IMR-90 (cell line): Measurements from ENCODE around the gene TWSG1. TPM values are rescaled to one million over a fixed set of nuclear protein-coding genes. Genes with fewer than 3 reads are reported as not detected.

Experiments used
- ATAC-seq: fragments of 200-7000 bp; cut with Tn5 transposase; 2 replicates; pipeline ENCODE4 v1.9.1; 2020; ENCODE audit warnings: low read depth, mild to moderate bottlenecking, moderate library complexity
- BruUV-seq: library from RNA; stranded (reverse); fragments of 400-500 nt; replicated peaks from 2 replicates; lab custom pipeline; 2021; lab: Mats Ljungman, UMichigan
- CTCF ChIA-PET: fragments of 300-600 bp; formaldehyde crosslinking; extraction: SDS; loops from one replicate; lab custom pipeline; 2021; ENCODE audit warnings: antibody characterized with exemption; lab: Yijun Ruan, JAX
- POLR2A ChIA-PET: fragments of 300-600 bp; sonication (Branson Sonifier 250); formaldehyde crosslinking; loops from one replicate; lab custom pipeline; 2022; ENCODE audit warnings: antibody characterized with exemption; ENCODE audit not compliant: unreplicated experiment; lab: Charles Lee
- DNase-seq: peaks from one replicate; pipeline ENCODE4 v3.0.0; 2013
- H2AFZ ChIP-seq: replicated peaks from 2 replicates; pipeline ENCODE3; 2013; ENCODE audit warnings: low read length, mild to moderate bottlenecking; ENCODE audit not compliant: poor library complexity
- H2AK5ac ChIP-seq: 2 replicates; pipeline ENCODE4 v1.6.1; 2013; ENCODE audit warnings: low read depth, low read length, inconsistent platforms
- H2AK9ac ChIP-seq: replicated peaks from 2 replicates; pipeline ENCODE3; 2013; ENCODE audit warnings: mild to moderate bottlenecking, low read depth, low read length, moderate library complexity; ENCODE audit not compliant: poor library complexity
- H2BK120ac ChIP-seq: 2 replicates; pipeline ENCODE4 v1.6.1; 2013; ENCODE audit warnings: low read depth, low read length, inconsistent platforms
- H2BK15ac ChIP-seq: 3 replicates; pipeline ENCODE4 v1.6.1; 2013; ENCODE audit warnings: low read depth, low read length, inconsistent platforms
- H2BK20ac ChIP-seq: 2 replicates; pipeline ENCODE4 v1.6.1; 2013; ENCODE audit warnings: low read depth, mild to moderate bottlenecking, inconsistent platforms, low read length, moderate library complexity
- H2BK5ac ChIP-seq: 2 replicates; pipeline ENCODE4 v1.6.1; 2013; ENCODE audit warnings: mild to moderate bottlenecking, low read depth, low read length, inconsistent platforms; ENCODE audit not compliant: poor library complexity, severe bottlenecking
- H3K14ac ChIP-seq: replicated peaks from 2 replicates; pipeline ENCODE4 v1.6.1; 2013; ENCODE audit warnings: low read depth, low read length, inconsistent platforms
- H3K18ac ChIP-seq: 2 replicates; pipeline ENCODE4 v1.6.1; 2013; ENCODE audit warnings: low read depth, low read length, control low read depth
- H3K23ac ChIP-seq: 2 replicates; pipeline ENCODE4 v1.6.1; 2013; ENCODE audit warnings: low read depth, low read length, inconsistent platforms
- H3K27ac ChIP-seq: 2 replicates; pipeline ENCODE4 v1.5.1; 2013; ENCODE audit warnings: mild to moderate bottlenecking, control low read depth, low read length; ENCODE audit not compliant: insufficient read depth
- H3K27me3 ChIP-seq: 2 replicates; pipeline ENCODE4 v1.6.1; 2013; ENCODE audit warnings: low read length; ENCODE audit not compliant: control insufficient read depth, insufficient read depth
- H3K36me3 ChIP-seq: 2 replicates; pipeline ENCODE4 v1.6.1; 2013; ENCODE audit warnings: low read length, mixed read lengths; ENCODE audit not compliant: control insufficient read depth, insufficient read depth
- H3K4ac ChIP-seq: 2 replicates; pipeline ENCODE4 v1.6.1; 2013; ENCODE audit warnings: low read depth, low read length, inconsistent platforms
- H3K4me1 ChIP-seq: 2 replicates; pipeline ENCODE4 v1.6.1; 2013; ENCODE audit warnings: low read length, mixed read lengths; ENCODE audit not compliant: control insufficient read depth, insufficient read depth
- H3K4me2 ChIP-seq: 2 replicates; pipeline ENCODE4 v1.6.1; 2013; ENCODE audit warnings: low read depth, mild to moderate bottlenecking, control low read depth, low read length, moderate library complexity
- H3K4me3 ChIP-seq: 2 replicates; pipeline ENCODE4 v1.5.1; 2013; ENCODE audit warnings: low read depth, mild to moderate bottlenecking, control low read depth, low read length, moderate library complexity; ENCODE audit not compliant: insufficient read depth
- H3K56ac ChIP-seq: 2 replicates; pipeline ENCODE4 v1.6.1; 2013; ENCODE audit warnings: low read length, inconsistent platforms; ENCODE audit not compliant: insufficient read depth; ENCODE audit errors: extremely low read depth
- H3K79me1 ChIP-seq, 2 experiments: 2 replicates each; pipeline ENCODE4 v1.6.1; 2013; ENCODE audit warnings: low read length in 2 of 2, inconsistent platforms in 1 of 2, low read depth in 1 of 2
- H3K9ac ChIP-seq: 2 replicates; pipeline ENCODE4 v1.6.1; 2013; ENCODE audit warnings: low read depth, low read length, control low read depth
- H3K9me1 ChIP-seq: 2 replicates; pipeline ENCODE4 v1.6.1; 2013; ENCODE audit warnings: low read length, inconsistent platforms; ENCODE audit not compliant: insufficient read depth
- H3K9me3 ChIP-seq: 2 replicates; pipeline ENCODE4 v1.6.1; 2013; ENCODE audit warnings: low read length; ENCODE audit not compliant: control insufficient read depth, insufficient read depth
- H4K20me1 ChIP-seq: 2 replicates; pipeline ENCODE4 v1.6.1; 2013; ENCODE audit warnings: low read length, inconsistent platforms; ENCODE audit not compliant: insufficient read depth
- H4K5ac ChIP-seq: 2 replicates; pipeline ENCODE4 v1.6.1; 2013; ENCODE audit warnings: mild to moderate bottlenecking, low read depth, low read length, control low read depth
- H4K8ac ChIP-seq, 2 experiments: 2 replicates each; pipeline ENCODE4 v1.6.1; 2013; ENCODE audit warnings: low read depth in 2 of 2, low read length in 2 of 2, control low read depth in 1 of 2, inconsistent platforms in 1 of 2
- H4K91ac ChIP-seq: 2 replicates; pipeline ENCODE4 v1.6.1; 2013; ENCODE audit warnings: low read depth, low read length, inconsistent platforms; ENCODE audit not compliant: insufficient read depth
- BHLHE40 ChIP-seq: fragments of 150-350 bp; IDR thresholded peaks from 2 replicates; pipeline ENCODE4 v1.6.1; 2016; ENCODE audit warnings: mild to moderate bottlenecking, low read depth, low read length
- CEBPB ChIP-seq: IDR thresholded peaks from 2 replicates; pipeline ENCODE4 v1.6.1; 2012; ENCODE audit warnings: low read depth, low read length, improper control_type of control experiment
- CHD1 ChIP-seq: IDR thresholded peaks from 2 replicates; pipeline ENCODE4 v1.6.1; 2012; ENCODE audit warnings: low read depth, low read length, improper control_type of control experiment
- ELK1 ChIP-seq: fragments of 150-350 bp; IDR thresholded peaks from 2 replicates; pipeline ENCODE4 v1.6.1; 2016; ENCODE audit warnings: low read depth, mild to moderate bottlenecking, low read length, moderate library complexity, borderline replicate concordance
- MAFK ChIP-seq: IDR thresholded peaks from 2 replicates; pipeline ENCODE4 v1.6.1; 2012; ENCODE audit warnings: low read depth, low read length, improper control_type of control experiment
- MAZ ChIP-seq: IDR thresholded peaks from 2 replicates; pipeline ENCODE4 v1.6.1; 2012; ENCODE audit warnings: low read depth, mild to moderate bottlenecking, low read length, improper control_type of control experiment, moderate library complexity, borderline replicate concordance
- MXI1 ChIP-seq: IDR thresholded peaks from 2 replicates; pipeline ENCODE4 v1.6.1; 2012; ENCODE audit warnings: low read depth, mild to moderate bottlenecking, low read length, moderate library complexity, borderline replicate concordance
- POLR2A ChIP-seq: IDR thresholded peaks from 2 replicates; pipeline ENCODE4 v1.6.1; 2012; ENCODE audit warnings: mild to moderate bottlenecking, low read depth, low read length
- RFX5 ChIP-seq: IDR thresholded peaks from 2 replicates; pipeline ENCODE4 v1.8.0; 2012; ENCODE audit warnings: low read depth, mild to moderate bottlenecking, low read length, moderate library complexity
- WGBS, 2 experiments: methylation state at CpG; one replicate each; pipeline versions ENCODE4 v1.1.5 to v1.1.7; 2013; ENCODE audit warnings: missing lambda C conversion rate in 2 of 2; ENCODE audit not compliant: insufficient read length in 1 of 2; ENCODE audit errors: extremely low coverage in 2 of 2; 5-methylcytosine and 5-hydroxymethylcytosine counted together
- dilution Hi-C: fragments of 300-500 bp; cut with HindIII; formaldehyde crosslinking; loops from one replicate; pipeline ENCODE4 v1.14.3; 2018; ENCODE audit warnings: low sequenced_read_pairs; ENCODE audit not compliant: unreplicated experiment
- in situ Hi-C: fragments of 300-500 bp; cut with MboI; formaldehyde crosslinking; loops from 3 replicates; pipeline ENCODE4 v1.14.3; 2019; ENCODE audit warnings: low sequenced_read_pairs, inconsistent platforms, mixed read lengths
- intact Hi-C: fragments of 100-400 bp; cut with micrococcal nuclease; formaldehyde crosslinking; loops from 2 replicates; pipeline ENCODE4 v1.10.0; 2022
- polyA plus RNA-seq, 3 experiments: library from polyadenylated mRNA; depleted of rRNA; stranded (reverse); fragments of >200 nt; gene quantifications; 2 replicates each; pipeline ENCODE4 v1.2.3, GENCODE V29; 2012; ENCODE audit warnings: low replicate concordance in 1 of 3
- total RNA-seq: library from RNA; depleted of rRNA; stranded (reverse); fragments of >200 nt; gene quantifications from 2 replicates; pipeline ENCODE4 v1.2.3, GENCODE V29; 2012

TWSG1 gene
- total and polyA plus RNA-seq, 2 of the 4 experiments (the other 2 are of a cell fraction), result 80.4 to 115 TPM

GRCh38 chr18:9394046-9394445 lies 59.5 kb downstream of the TWSG1 start:
- Histone ChIP-seq H4K91ac (no peak overlapping the region), H2BK15ac (no peak overlapping the region), H3K14ac (no peak overlapping the region), H3K4ac (no peak overlapping the region), H3K27ac (no peak overlapping the region), H3K9me3 (peaks cover 9% of the 10 kb centered on the region; the same call in 1 of the 2 replicates), H2BK120ac (no peak overlapping the region), H4K5ac (no peak overlapping the region), H3K4me3 (no peak overlapping the region), H3K9ac (no peak overlapping the region), H2AFZ (no peak overlapping the region), H3K36me3 (peaks cover 45% of the 10 kb centered on the region), H3K4me1 (no peaks in the 10 kb centered on the region), H4K8ac (no peak overlapping the region), H3K4me2 (no peak overlapping the region), H3K9me1 (no peaks in the 10 kb centered on the region), H2AK9ac (no peak overlapping the region), H3K56ac (no peak overlapping the region), H3K23ac (no peak overlapping the region), H2BK20ac (no peak overlapping the region), H3K27me3 (no peaks in the 10 kb centered on the region), H4K20me1 (peaks cover 7% of the 10 kb centered on the region; the same call in 1 of the 2 replicates), H3K79me1 (peaks cover 46% of the 10 kb centered on the region in 2 experiments), H2AK5ac (no peak overlapping the region), H3K18ac (no peak overlapping the region), H2BK5ac (no peak overlapping the region)
- 100% methylated on average over 1 of the region's 3 CpGs; no CpG with 5 or more reads in 1 of the 2 experiments for WGBS, 2 experiments
- ATAC-seq, result no peak
- BruUV-seq, result no TSS peak
- TF ChIP-seq RFX5 (no peak), MXI1 (no peak), MAFK (no peak), BHLHE40 (no peak), ELK1 (no peak), MAZ (no peak), POLR2A (no peak), CHD1 (no peak), CEBPB (no peak)
- POLR2A ChIA-PET, result no interaction called here
- intact Hi-C loops, result no loop called here
- DNase-seq, result no peak
- dilution Hi-C loops, result no loop called here
- in situ Hi-C loops, result no loop called here
- CTCF ChIA-PET, result no interaction called here
